Mucosa of stomach (tissue), 1 donor: ENCODE measurements around the gene ATP2A2.

Source experiments
- H3K27me3 ChIP-seq: one replicate; pipeline ENCODE4 v1.7.0; 2013; ENCODE audit warnings: mild to moderate bottlenecking, low read length; ENCODE audit not compliant: control insufficient read depth, insufficient read depth
- H3K36me3 ChIP-seq: one replicate; pipeline ENCODE4 v1.7.0; 2013; ENCODE audit warnings: low read length; ENCODE audit not compliant: control insufficient read depth, insufficient read depth
- H3K4me1 ChIP-seq: one replicate; pipeline ENCODE4 v1.7.0; 2013; ENCODE audit warnings: mild to moderate bottlenecking, low read length; ENCODE audit not compliant: control insufficient read depth, insufficient read depth
- H3K4me3 ChIP-seq: one replicate; pipeline ENCODE4 v1.7.0; 2013; ENCODE audit warnings: low read length
- H3K9ac ChIP-seq: one replicate; pipeline ENCODE4 v1.7.0; 2013; ENCODE audit warnings: mild to moderate bottlenecking, low read length, moderate library complexity
- H3K9me3 ChIP-seq: one replicate; pipeline ENCODE4 v1.7.0; 2013; ENCODE audit warnings: mild to moderate bottlenecking, low read length, moderate library complexity; ENCODE audit not compliant: control insufficient read depth
- donor health status: Pancreatic carcinoma.

The ATP2A2 gene

DNA sequence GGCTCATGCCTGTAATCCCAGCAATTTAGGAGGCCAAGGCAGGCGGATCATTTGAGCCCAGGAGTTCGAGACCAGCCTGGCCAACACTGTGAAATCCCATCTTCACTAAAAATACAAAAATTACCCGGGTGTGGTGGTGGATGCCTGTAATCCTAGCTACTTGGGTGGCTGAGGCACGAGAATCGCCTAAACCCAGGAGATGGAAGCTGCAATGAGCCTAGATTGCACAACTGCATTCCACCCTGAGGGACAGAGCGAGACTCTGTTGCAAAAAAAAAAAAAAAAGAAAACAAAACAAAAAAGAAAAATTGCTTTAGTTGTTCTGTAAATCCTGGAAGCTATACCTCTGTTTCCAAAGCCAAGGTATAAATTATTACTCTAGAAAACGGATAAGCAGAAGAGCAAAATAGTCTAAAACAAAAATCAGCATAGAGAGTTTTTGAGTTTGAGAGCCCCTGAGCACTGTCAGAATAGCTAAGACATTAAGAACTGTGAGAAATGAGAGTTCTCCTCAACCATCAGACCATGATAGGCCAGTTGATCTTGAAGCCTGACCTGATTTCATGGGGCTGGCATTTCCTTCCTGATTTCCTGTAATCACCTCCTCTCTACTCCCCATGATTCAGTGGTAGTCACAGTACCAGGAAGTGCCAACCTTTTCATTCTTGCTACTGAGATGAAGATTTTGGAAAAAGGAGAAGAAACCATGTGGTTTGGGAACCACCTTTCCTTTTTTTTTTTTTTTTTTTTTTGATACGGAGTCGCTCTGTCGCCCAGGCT lies 31.7 kb downstream of the ATP2A2 start:
- Histone ChIP-seq H3K4me3 (no peak overlapping the region), H3K4me1 (peaks cover 8% of the 10 kb centered on the region), H3K27me3 (no peaks in the 10 kb centered on the region), H3K9ac (no peak overlapping the region), H3K9me3 (no peaks in the 10 kb centered on the region), H3K36me3 (no peaks in the 10 kb centered on the region)

DNA sequence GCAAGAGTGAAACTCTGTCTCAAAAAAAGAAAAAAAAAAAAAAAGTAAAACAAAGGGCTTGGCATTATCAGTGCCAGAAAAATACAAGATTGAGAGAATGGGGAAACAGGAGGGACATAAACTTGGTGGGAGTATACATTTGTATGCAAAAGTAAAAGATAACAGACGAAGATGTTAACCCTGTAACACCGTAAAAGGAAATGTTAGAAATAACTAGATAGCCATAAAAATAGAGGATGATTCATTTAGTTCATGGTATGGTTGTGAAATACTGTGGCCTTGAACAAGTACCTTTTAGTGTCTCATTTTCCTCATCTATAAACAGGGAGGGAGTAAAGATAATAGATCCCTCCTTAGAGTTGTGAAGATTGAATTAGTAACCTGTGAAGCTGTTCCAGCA lies 33.3 kb downstream of the ATP2A2 start:
- Histone ChIP-seq H3K9me3 (no peaks in the 10 kb centered on the region), H3K36me3 (peaks cover 4% of the 10 kb centered on the region)

DNA sequence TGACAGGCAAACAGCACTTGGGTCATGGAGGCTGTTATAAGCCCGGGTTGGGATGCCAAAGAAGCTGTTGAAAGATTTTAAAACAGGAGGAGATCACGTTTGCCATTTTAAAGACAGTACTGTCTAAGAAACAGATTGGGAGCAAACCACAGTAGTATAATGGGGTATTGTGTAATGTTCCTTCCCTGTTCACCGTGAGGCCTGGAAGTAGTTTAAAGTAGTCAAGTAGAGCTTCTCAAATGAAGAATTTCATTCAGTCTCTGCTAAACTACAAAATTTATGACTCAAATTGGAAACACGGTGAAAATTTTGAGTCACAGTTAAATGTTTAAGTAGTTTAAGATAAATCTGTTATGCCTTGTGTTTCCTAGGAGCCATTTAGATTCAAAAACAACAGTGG lies 35.8 kb downstream of the ATP2A2 start:
- no peak overlapping the region for H3K4me3 ChIP-seq
- peaks cover 9% of the 10 kb centered on the region for H3K36me3 ChIP-seq
- H3K9me3 ChIP-seq: no peaks in the 10 kb centered on the region
- peaks cover 14% of the 10 kb centered on the region for H3K4me1 ChIP-seq
- H3K27me3 ChIP-seq: no peaks in the 10 kb centered on the region
- no peak overlapping the region for H3K9ac ChIP-seq

More for the DNA sequence above, 33.3 kb downstream of the ATP2A2 start:
- Histone ChIP-seq H3K4me1 (peaks cover 8% of the 10 kb centered on the region), H3K9ac (no peak overlapping the region), H3K4me3 (no peak overlapping the region), H3K27me3 (no peaks in the 10 kb centered on the region)

DNA sequence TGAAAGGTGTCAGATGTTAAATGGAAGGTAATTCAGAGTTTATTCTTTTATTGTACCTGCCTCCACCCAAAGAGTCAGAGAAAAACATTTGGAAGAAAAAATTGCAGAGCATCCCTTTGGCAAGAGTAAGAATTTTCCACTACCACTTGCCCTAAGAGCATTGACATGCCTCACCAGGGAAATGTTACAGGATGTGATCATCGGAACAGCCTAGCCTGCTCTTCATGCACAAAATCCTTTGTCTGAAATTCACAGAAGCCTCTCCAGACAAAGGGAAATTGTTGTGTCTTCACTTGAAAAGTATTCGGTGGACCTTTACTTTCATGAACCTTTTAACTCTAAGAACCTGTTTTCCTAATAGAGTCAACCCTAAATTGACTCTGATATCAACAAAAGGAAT lies 36.9 kb downstream of the ATP2A2 start:
- Histone ChIP-seq H3K4me3 (no peak overlapping the region), H3K9me3 (no peaks in the 10 kb centered on the region), H3K4me1 (peaks cover 10% of the 10 kb centered on the region), H3K9ac (no peak overlapping the region), H3K36me3 (peaks cover 9% of the 10 kb centered on the region), H3K27me3 (no peaks in the 10 kb centered on the region)

DNA sequence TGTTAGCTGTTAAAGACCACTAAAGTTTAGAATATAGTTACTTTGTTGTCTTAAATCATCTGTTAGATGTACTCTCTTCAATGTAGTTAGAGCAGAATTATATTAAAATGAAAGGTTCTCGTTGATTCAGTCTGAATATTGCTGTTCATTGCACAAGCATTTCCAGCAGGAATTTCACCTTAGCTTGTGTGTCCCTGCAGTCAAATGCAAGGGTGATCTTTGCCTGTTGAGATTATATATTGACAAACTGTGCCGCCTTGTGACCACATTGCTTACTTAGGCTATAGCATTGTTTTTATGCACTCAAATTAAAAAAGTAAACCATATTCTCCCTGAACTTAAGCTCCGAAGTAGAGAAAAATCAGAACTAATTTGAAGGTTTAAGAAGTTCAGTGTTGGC lies 39.5 kb downstream of the ATP2A2 start:
- H3K4me3 ChIP-seq: no peak overlapping the region
- peaks cover 6% of the 10 kb centered on the region for H3K4me1 ChIP-seq
- no peaks in the 10 kb centered on the region for H3K27me3 ChIP-seq
- H3K9me3 ChIP-seq: no peaks in the 10 kb centered on the region
- no peak overlapping the region for H3K9ac ChIP-seq
- peaks cover 9% of the 10 kb centered on the region for H3K36me3 ChIP-seq

DNA sequence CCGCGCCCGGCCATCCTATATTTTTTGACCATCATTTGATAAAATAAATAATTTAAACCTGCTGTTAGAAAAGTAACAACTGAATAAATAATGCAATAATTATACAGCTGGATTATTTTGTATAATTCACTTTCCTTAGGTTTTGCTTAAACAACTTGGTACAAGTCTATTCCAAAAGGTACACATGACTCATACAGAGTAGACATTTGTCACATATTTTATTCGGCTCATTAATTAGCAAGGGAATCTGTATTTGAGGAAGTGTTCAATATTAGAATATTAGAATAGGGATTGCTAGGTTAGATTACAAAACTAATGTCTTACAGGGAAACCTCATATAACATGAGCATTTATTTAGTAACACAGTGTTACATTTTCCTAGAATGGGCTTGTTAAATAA lies 48.7 kb downstream of the ATP2A2 start:
- H3K9me3 ChIP-seq: no peaks in the 10 kb centered on the region
- peaks cover 15% of the 10 kb centered on the region for H3K36me3 ChIP-seq
- no peaks in the 10 kb centered on the region for H3K4me1 ChIP-seq
- H3K4me3 ChIP-seq: no peak overlapping the region
- no peaks in the 10 kb centered on the region for H3K27me3 ChIP-seq
- H3K9ac ChIP-seq: no peak overlapping the region

DNA sequence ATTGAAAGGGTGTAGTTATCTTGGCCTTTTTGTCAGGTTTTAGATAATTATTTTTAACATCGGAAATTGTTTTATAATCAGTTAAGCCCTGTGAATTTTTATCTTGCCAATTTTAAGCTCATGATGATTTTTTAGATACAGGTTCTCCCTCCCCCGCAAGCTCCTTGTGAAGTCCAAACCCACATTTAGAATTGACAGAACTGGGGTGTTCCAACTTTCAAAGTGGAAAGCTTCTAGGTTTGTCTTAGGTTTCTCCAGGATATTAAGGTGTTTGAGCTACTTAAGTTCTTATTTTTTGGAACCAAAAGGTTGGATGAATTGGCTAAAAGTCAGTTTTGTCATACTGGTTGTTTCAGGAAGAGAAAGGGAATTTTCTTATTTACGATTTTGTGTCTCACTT lies 49.1 kb downstream of the ATP2A2 start:
- Histone ChIP-seq H3K4me1 (no peaks in the 10 kb centered on the region), H3K9ac (no peak overlapping the region), H3K36me3 (peaks cover 19% of the 10 kb centered on the region), H3K27me3 (no peaks in the 10 kb centered on the region), H3K4me3 (no peak overlapping the region), H3K9me3 (no peaks in the 10 kb centered on the region)

GRCh38 chr12:110330544-110330943 lies 49.5 kb downstream of the ATP2A2 start:
- Histone ChIP-seq H3K27me3 (no peaks in the 10 kb centered on the region), H3K36me3 (peaks cover 23% of the 10 kb centered on the region), H3K9me3 (no peaks in the 10 kb centered on the region), H3K9ac (no peak overlapping the region), H3K4me3 (no peak overlapping the region), H3K4me1 (peaks cover under 1% of the 10 kb centered on the region)

DNA sequence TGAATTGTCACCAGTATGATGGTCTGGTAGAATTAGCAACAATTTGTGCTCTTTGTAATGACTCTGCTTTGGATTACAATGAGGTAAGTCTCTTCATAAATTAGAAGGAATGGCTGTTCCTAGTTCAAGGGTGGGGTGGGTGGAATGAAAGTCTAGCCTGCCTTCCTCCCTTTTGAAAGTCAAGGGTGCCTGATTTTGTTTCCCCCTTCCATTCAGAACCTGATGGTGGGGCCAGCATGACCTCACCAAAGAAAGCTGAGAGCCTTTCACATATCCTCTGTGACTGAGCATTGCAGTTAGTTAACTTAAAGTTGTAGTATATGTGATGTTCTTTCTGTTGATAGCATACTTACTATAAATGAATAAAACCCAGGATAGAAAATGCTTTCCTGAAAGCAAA lies 52.2 kb downstream of the ATP2A2 start:
- Histone ChIP-seq H3K27me3 (no peaks in the 10 kb centered on the region), H3K4me1 (peaks cover 21% of the 10 kb centered on the region), H3K36me3 (peaks cover 29% of the 10 kb centered on the region), H3K9ac (no peak overlapping the region), H3K9me3 (no peaks in the 10 kb centered on the region), H3K4me3 (no peak overlapping the region)

DNA sequence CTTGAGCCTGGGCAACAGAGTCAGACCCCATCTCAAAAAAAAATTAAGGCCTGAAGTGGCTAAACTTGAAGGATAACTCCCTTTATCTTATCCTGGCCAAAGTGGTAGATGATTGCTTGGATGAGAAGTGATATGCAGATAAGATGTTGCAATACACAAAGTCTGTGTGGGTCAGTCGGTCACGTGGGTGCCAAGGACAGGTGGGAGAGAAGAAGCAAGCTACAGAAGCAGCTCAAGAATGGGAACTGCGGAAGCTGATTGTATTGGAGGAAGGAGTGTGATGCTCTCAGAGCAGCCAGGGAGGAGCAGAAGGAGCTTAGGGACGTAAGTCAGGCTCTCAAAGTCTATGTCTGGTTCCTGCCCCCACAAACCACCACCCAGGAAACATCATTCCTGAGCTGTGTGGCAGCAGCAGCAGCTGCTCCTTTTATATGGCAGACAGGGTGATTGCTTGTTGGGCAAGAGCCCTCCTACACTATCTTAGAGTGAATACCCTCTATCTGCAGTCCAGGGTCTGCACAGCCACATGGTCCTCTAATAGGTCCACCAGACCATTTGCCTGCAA lies 54.5 kb downstream of the ATP2A2 start:
- Histone ChIP-seq H3K9me3 (no peaks in the 10 kb centered on the region), H3K4me3 (no peak overlapping the region), H3K9ac (no peak overlapping the region)

GRCh38 chr12:110337912-110338710 lies 57.1 kb downstream of the ATP2A2 start:
- H3K4me1 ChIP-seq: peaks cover 43% of the 10 kb centered on the region
- H3K4me3 ChIP-seq: no peak overlapping the region
- peak overlapping the region; percentile 8 for H3K9ac ChIP-seq
- no peaks in the 10 kb centered on the region for H3K9me3 ChIP-seq
- peaks cover 23% of the 10 kb centered on the region for H3K36me3 ChIP-seq
- no peaks in the 10 kb centered on the region for H3K27me3 ChIP-seq

More for the DNA sequence above, 54.5 kb downstream of the ATP2A2 start:
- Histone ChIP-seq H3K4me1 (peaks cover 38% of the 10 kb centered on the region), H3K27me3 (no peaks in the 10 kb centered on the region), H3K36me3 (peaks cover 29% of the 10 kb centered on the region)

DNA sequence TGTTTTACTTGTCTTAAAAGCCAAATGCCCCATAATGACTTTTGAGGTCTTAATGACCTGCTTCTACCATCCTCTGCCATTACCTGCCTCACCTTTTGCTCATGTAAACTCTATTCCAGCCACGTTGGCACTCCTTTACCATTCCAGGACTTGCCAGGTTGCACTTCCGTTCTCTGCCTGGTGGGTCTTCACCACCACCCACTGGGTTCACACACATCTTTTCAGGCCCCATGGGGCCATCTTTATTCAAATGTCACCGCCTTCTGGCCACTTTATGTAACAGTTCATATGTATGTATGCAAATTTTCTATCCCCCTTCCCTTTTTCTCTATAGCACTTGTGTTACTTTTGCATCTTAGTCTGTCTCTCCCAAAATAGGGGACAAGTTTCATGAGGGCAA lies 57.7 kb downstream of the ATP2A2 start:
- Histone ChIP-seq H3K36me3 (peaks cover 19% of the 10 kb centered on the region), H3K4me3 (no peak overlapping the region)

More for the DNA sequence above, 57.7 kb downstream of the ATP2A2 start:
- Histone ChIP-seq H3K27me3 (no peaks in the 10 kb centered on the region), H3K4me1 (peaks cover 43% of the 10 kb centered on the region), H3K9me3 (no peaks in the 10 kb centered on the region), H3K9ac (peak overlapping the region; percentile 8)
